Upper lobe of left lung (tissue), 6 donors: ENCODE results near the gene CHORDC1. TPM values are rescaled to one million over a fixed set of nuclear protein-coding genes. Genes with fewer than 3 reads are reported as not detected.

ENCODE experiments used
- ATAC-seq, 2 donors: fragments of 200-7000 bp; cut with Tn5 transposase; one replicate each; pipeline ENCODE4 v1.9.1; 2022; ENCODE audit warnings: mild to moderate bottlenecking in 2 of 2, moderate library complexity in 2 of 2; ENCODE audit not compliant: low FRiP score in 2 of 2
- DNase-seq, 2 donors: peaks; one replicate each; pipeline ENCODE4 v3.0.0-alpha.2; 2019 to 2020
- H3K27ac ChIP-seq, 4 donors: fragments of 200-600 bp; sonication (generic); one replicate each; pipeline ENCODE4 v1.5.1; 2016 to 2019
- H3K27me3 ChIP-seq, 4 donors: fragments of 200-600 bp; sonication (generic); one replicate each; pipeline ENCODE4 v1.5.1; 2017 to 2019
- H3K36me3 ChIP-seq, 4 donors: fragments of 200-600 bp; sonication (generic); one replicate each; pipeline ENCODE4 v1.5.1; 2016 to 2019
- H3K4me1 ChIP-seq, 4 donors: fragments of 200-600 bp; sonication (generic); one replicate each; pipeline ENCODE4 v1.5.1; 2018 to 2019
- H3K4me3 ChIP-seq, 4 donors: fragments of 200-600 bp; sonication (generic); one replicate each; pipeline ENCODE4 v1.5.1; 2017 to 2019; ENCODE audit warnings: mild to moderate bottlenecking in 2 of 4, moderate library complexity in 1 of 4
- H3K9me3 ChIP-seq, 4 donors: fragments of 200-600 bp; sonication (generic); one replicate each; pipeline ENCODE4 v1.5.1; 2018 to 2019
- CTCF ChIP-seq, 6 experiments: fragments of 450-650 bp in 4 of 6; fragments of 200-600 bp in 2 of 6; sonication (generic) in 2 of 6; IDR thresholded peaks; one replicate each; pipeline ENCODE4 v1.5.1; 2016 to 2019; ENCODE audit warnings: antibody characterized with exemption in 6 of 6
- EP300 ChIP-seq, 4 donors: sonication (generic); formaldehyde crosslinking; IDR thresholded peaks; one replicate each; pipeline ENCODE4 v1.5.1; 2017; ENCODE audit warnings: antibody characterized with exemption in 4 of 4, control low read depth in 2 of 4
- POLR2A ChIP-seq, 4 donors: fragments of 450-650 bp; IDR thresholded peaks; one replicate each; pipeline ENCODE4 v1.5.1; 2016 to 2017; ENCODE audit warnings: antibody characterized with exemption in 4 of 4, mild to moderate bottlenecking in 2 of 4
- POLR2AphosphoS5 ChIP-seq, 2 donors: sonication (generic); formaldehyde crosslinking; IDR thresholded peaks; one replicate each; pipeline ENCODE4 v1.5.1; 2017; ENCODE audit warnings: antibody characterized with exemption in 2 of 2
- WGBS, 2 donors: methylation state at CpG; one replicate each; pipeline ENCODE4 v1.1.5; 2017 to 2018; 5-methylcytosine and 5-hydroxymethylcytosine counted together
- total RNA-seq, 6 donors: library from RNA; depleted of rRNA in 4 of 6; stranded (reverse); fragments of >200 nt in 4 of 6; gene quantifications; one replicate each; pipeline versions ENCODE4 v1.1.0 to v1.2.1, GENCODE V29; 2016 to 2021
- donor health status: DM: no; HTN: no; CAD: no; lungs with moderate emphysema.
- donor health status: DM: no; HTN: yes; CAD: no; lungs with severe emphysema.

CHORDC1 gene
- total RNA-seq, 6 donors from 2014 or later: 12.8 to 47.4 (median 32.9) TPM

- no peak for DNase-seq
- TF ChIP-seq POLR2A (IDR thresholded peaks at IDR 0.05) (no peak), POLR2AphosphoS5 (IDR thresholded peaks at IDR 0.05) (no peak), CTCF (IDR thresholded peaks at IDR 0.05) (no peak), EP300 (IDR thresholded peaks at IDR 0.05) (no peak)
- Histone ChIP-seq H3K4me1 (no peaks in the 10 kb centered on the region), H3K4me3 (no peak overlapping the region), H3K9me3 (no peaks in the 10 kb centered on the region), H3K27ac (no peak overlapping the region), H3K27me3 (no peaks in the 10 kb centered on the region), H3K36me3 (no peaks in the 10 kb centered on the region)
- WGBS, 2 donors: 77% methylated on average over 2 of the region's 2 CpGs
- ATAC-seq: no peak
These were observed 12.1 kb upstream of the CHORDC1 start for GRCh38 chr11:90234977-90235376.

GRCh38 chr11:90229791-90230190 is 6.9 kb upstream of the CHORDC1 start:
- DNase-seq (no peak), ATAC-seq (no peak)
- Histone ChIP-seq H3K27ac (no peak overlapping the region), H3K36me3 (no peaks in the 10 kb centered on the region), H3K9me3 (no peaks in the 10 kb centered on the region), H3K4me3 (no peak overlapping the region), H3K4me1 (no peaks in the 10 kb centered on the region), H3K27me3 (no peaks in the 10 kb centered on the region)
- TF ChIP-seq POLR2AphosphoS5 (IDR thresholded peaks at IDR 0.05) (no peak), POLR2A (IDR thresholded peaks at IDR 0.05) (no peak), EP300 (IDR thresholded peaks at IDR 0.05) (no peak), CTCF (IDR thresholded peaks at IDR 0.05) (no peak)
- WGBS, 2 donors: 92 to 100% methylated on average over 1 of the region's 1 CpG

GRCh38 chr11:90228056-90228455 is 5.2 kb upstream of the CHORDC1 start:
- Histone ChIP-seq H3K36me3 (no peaks in the 10 kb centered on the region), H3K4me1 (peaks cover 0 to 4% (median 2%) of the 10 kb centered on the region in 4 donors), H3K9me3 (no peaks in the 10 kb centered on the region), H3K27ac (no peak overlapping the region), H3K27me3 (no peaks in the 10 kb centered on the region), H3K4me3 (no peak overlapping the region)
- 88% methylated on average over 3 of the region's 3 CpGs for WGBS, 2 donors
- DNase-seq (no peak), ATAC-seq (no peak)
- no peak for TF ChIP-seq CTCF (IDR thresholded peaks at IDR 0.05)

- DNase-seq (no peak), ATAC-seq (peak; percentile 71 to 79)
- Histone ChIP-seq H3K36me3 (no peaks in the 10 kb centered on the region), H3K9me3 (no peaks in the 10 kb centered on the region), H3K4me1 (peaks cover 15 to 31% (median 22%) of the 10 kb centered on the region in 4 donors), H3K27ac (peak overlapping the region; percentile 90 to 97 (median 93)), H3K4me3 (peak overlapping the region; percentile 76 to 97 (median 80)), H3K27me3 (no peaks in the 10 kb centered on the region)
- no peak for TF ChIP-seq EP300 (IDR thresholded peaks at IDR 0.05)
- TF ChIP-seq POLR2AphosphoS5 (IDR thresholded peaks at IDR 0.05): no peak
- TF ChIP-seq POLR2A (IDR thresholded peaks at IDR 0.05): peak in 1 of 4 donors; percentile 25
- TF ChIP-seq CTCF (IDR thresholded peaks at IDR 0.05): no peak
- WGBS, 2 donors: 0 to 1% methylated on average over 7 to 12 of the region's 12 CpGs
These were observed 368 bp upstream of the CHORDC1 start for GRCh38 chr11:90223248-90223585.

- Histone ChIP-seq H3K27ac (peak overlapping the region; percentile 90 to 97 (median 93)), H3K4me1 (peaks cover 15 to 31% (median 22%) of the 10 kb centered on the region in 4 donors), H3K4me3 (peak overlapping the region; percentile 76 to 97 (median 80)), H3K27me3 (no peaks in the 10 kb centered on the region), H3K36me3 (no peaks in the 10 kb centered on the region), H3K9me3 (no peaks in the 10 kb centered on the region)
- no peak for DNase-seq
- WGBS, 2 donors: 9 to 12% methylated on average over 16 of the region's 16 CpGs
- TF ChIP-seq CTCF (IDR thresholded peaks at IDR 0.05): no peak
- TF ChIP-seq POLR2A (IDR thresholded peaks at IDR 0.05): no peak
- TF ChIP-seq EP300 (IDR thresholded peaks at IDR 0.05): no peak
- TF ChIP-seq POLR2AphosphoS5 (IDR thresholded peaks at IDR 0.05): no peak
- ATAC-seq: peak in 1 of 2 donors; percentile 49
These were observed 918 bp downstream of the CHORDC1 start for GRCh38 chr11:90221803-90222458.
